DOHH2 (cell line): ENCODE data around the gene PGS1.

Experiments used
- H3F3A ChIP-seq: fragments of 200-600 bp; sonication (generic), shearing (Covaris generic); 2 replicates; pipeline ENCODE4 v1.6.0; 2016; ENCODE audit warnings: antibody characterized with exemption, mild to moderate bottlenecking; ENCODE audit not compliant: control insufficient read depth, insufficient read depth
- H3K27ac ChIP-seq: fragments of 200-600 bp; sonication (generic); 2 replicates; pipeline ENCODE4 v1.5.1; 2014; ENCODE audit warnings: low read depth, mild to moderate bottlenecking, low read length, moderate library complexity
- H3K27me3 ChIP-seq: fragments of 200-600 bp; sonication (generic); 2 replicates; pipeline ENCODE4 v1.6.1; 2014; ENCODE audit warnings: mild to moderate bottlenecking, low read length, mixed read lengths; ENCODE audit not compliant: control insufficient read depth
- H3K36me3 ChIP-seq: fragments of 200-600 bp; sonication (generic); 2 replicates; pipeline ENCODE4 v1.6.1; 2014; ENCODE audit warnings: mild to moderate bottlenecking, low read length, moderate library complexity, mixed read lengths; ENCODE audit not compliant: control insufficient read depth
- H3K4me1 ChIP-seq: fragments of 200-600 bp; sonication (generic); 2 replicates; pipeline ENCODE4 v1.6.1; 2014; ENCODE audit warnings: mild to moderate bottlenecking, low read length, mixed read lengths; ENCODE audit not compliant: control insufficient read depth
- H3K4me2 ChIP-seq: fragments of 200-600 bp; sonication (generic); 2 replicates; pipeline ENCODE4 v1.6.0; 2014; ENCODE audit warnings: mild to moderate bottlenecking, low read length, moderate library complexity
- H3K4me3 ChIP-seq: fragments of 200-600 bp; sonication (generic); 2 replicates; pipeline ENCODE4 v1.5.1; 2014; ENCODE audit warnings: mild to moderate bottlenecking, low read length, mixed read lengths
- H3K79me2 ChIP-seq: fragments of 200-600 bp; sonication (generic); 2 replicates; pipeline ENCODE4 v1.6.1; 2014; ENCODE audit warnings: mild to moderate bottlenecking, low read length, mixed read lengths; ENCODE audit not compliant: control insufficient read depth
- H3K9me2 ChIP-seq: fragments of 200-600 bp; sonication (generic); replicated peaks from 2 replicates; pipeline ENCODE4 v1.6.1; 2014; ENCODE audit warnings: mild to moderate bottlenecking, low read length, mixed read lengths; ENCODE audit not compliant: control insufficient read depth
- H3K9me3 ChIP-seq: fragments of 200-600 bp; sonication (generic); 2 replicates; pipeline ENCODE4 v1.6.1; 2014; ENCODE audit warnings: antibody characterized with exemption, low read length, mixed read lengths; ENCODE audit not compliant: control insufficient read depth, insufficient read depth
- H4K20me1 ChIP-seq: fragments of 200-600 bp; sonication (generic); 2 replicates; pipeline ENCODE4 v1.6.0; 2014; ENCODE audit warnings: low read depth, mild to moderate bottlenecking, antibody characterized with exemption, low read length, moderate library complexity; ENCODE audit not compliant: control insufficient read depth, insufficient read depth
- CTCF ChIP-seq: fragments of 200-600 bp; sonication (generic); IDR thresholded peaks from one replicate; pipeline ENCODE4 v1.5.1; 2014; ENCODE audit warnings: antibody characterized with exemption, mild to moderate bottlenecking, low read depth, low read length; ENCODE audit not compliant: poor library complexity, severe bottlenecking
- EZH2phosphoT487 ChIP-seq: fragments of 200-600 bp; sonication (generic); IDR thresholded peaks from 2 replicates; pipeline ENCODE4 v1.6.1; 2017; ENCODE audit warnings: borderline replicate concordance, mild to moderate bottlenecking, antibody characterized with exemption, low read length, moderate library complexity, mixed read lengths

The PGS1 gene

GRCh38 chr17:78346605-78347250 is 31.7 kb upstream of the PGS1 start:
- Histone ChIP-seq H3K79me2 (no peaks in the 10 kb centered on the region), H3K36me3 (no peaks in the 10 kb centered on the region), H3K27ac (no peak overlapping the region), H3K4me1 (peaks cover 42% of the 10 kb centered on the region), H3K4me3 (no peak overlapping the region), H3F3A (no peaks in the 10 kb centered on the region), H3K4me2 (no peak overlapping the region), H4K20me1 (no peaks in the 10 kb centered on the region), H3K9me3 (no peaks in the 10 kb centered on the region), H3K9me2 (no peaks in the 10 kb centered on the region), H3K27me3 (peaks cover 83% of the 10 kb centered on the region)
- TF ChIP-seq CTCF (no peak), EZH2phosphoT487 (no peak)

- Histone ChIP-seq H3K4me3 (no peak overlapping the region), H3K4me1 (peaks cover 43% of the 10 kb centered on the region), H4K20me1 (no peaks in the 10 kb centered on the region), H3K79me2 (no peaks in the 10 kb centered on the region), H3F3A (no peaks in the 10 kb centered on the region), H3K27me3 (peaks cover 85% of the 10 kb centered on the region), H3K4me2 (no peak overlapping the region), H3K27ac (no peak overlapping the region), H3K9me3 (no peaks in the 10 kb centered on the region), H3K36me3 (no peaks in the 10 kb centered on the region), H3K9me2 (no peaks in the 10 kb centered on the region)
- TF ChIP-seq EZH2phosphoT487 = no peak
- TF ChIP-seq CTCF = no peak
These were observed 31.0 kb upstream of the PGS1 start for GRCh38 chr17:78347453-78347852.

- Histone ChIP-seq H3K4me3 (no peak overlapping the region), H3K36me3 (no peaks in the 10 kb centered on the region), H3K79me2 (no peaks in the 10 kb centered on the region), H3K4me2 (no peak overlapping the region), H3K27me3 (peaks cover 83% of the 10 kb centered on the region), H3K27ac (no peak overlapping the region), H3F3A (no peaks in the 10 kb centered on the region), H3K4me1 (peaks cover 42% of the 10 kb centered on the region), H3K9me2 (no peaks in the 10 kb centered on the region), H4K20me1 (no peaks in the 10 kb centered on the region), H3K9me3 (no peaks in the 10 kb centered on the region)
- TF ChIP-seq CTCF = no peak
- TF ChIP-seq EZH2phosphoT487 = no peak
These were observed 30.2 kb upstream of the PGS1 start for GRCh38 chr17:78348055-78348770.
